ENCODE data around the gene PAX4. TPM values are rescaled to one million over a fixed set of nuclear protein-coding genes. Genes with fewer than 3 reads are reported as not detected.

PAX4 gene
- not detected for total RNA-seq

GRCh38 chr7:127618042-127618441 lies at the start of gene PAX4:
PAX4 (minus strand) TSS chr7:127618142; CDS start chr7:127615928, 2,214 bp downstream.
- in situ Hi-C loops (cut with MboI; ENCODE audit: low sequenced_read_pairs in 4 of 4) (no loop called here), intact Hi-C loops (cut with DNase I; ENCODE audit: low total_unique reads) (no loop called here)
- no peak for DNase-seq
- no peaks in the 10 kb centered on the region for H3K9me3 ChIP-seq
- no peak for TF ChIP-seq POLR2A (IDR thresholded peaks at IDR 0.05)
- no peak for TF ChIP-seq CTCF (IDR thresholded peaks at IDR 0.05 in 4 of 5, conservative IDR thresholded peaks at IDR 0.05 in 1 of 5)
- no peak for ATAC-seq
- H3K27ac ChIP-seq: no peak within 1 kb of the TSS
- no peaks in the 10 kb centered on the region for H3K36me3 ChIP-seq
- peaks cover 6 to 22% (median 7%) of the 10 kb centered on the region in 3 donors for H3K27me3 ChIP-seq
- H3K4me3 ChIP-seq: no peak within 1 kb of the TSS
- no peaks in the 10 kb centered on the region for H3K4me1 ChIP-seq

- Histone ChIP-seq H3K9me3 (no peaks in the 10 kb centered on the region), H3K27me3 (no peaks in the 10 kb centered on the region), H3K4me1 (no peaks in the 10 kb centered on the region), H3K36me3 (no peaks in the 10 kb centered on the region), H3K4me3 (no peak overlapping the region), H3K27ac (no peak overlapping the region)
- in situ Hi-C loops (cut with MboI; ENCODE audit: low sequenced_read_pairs in 4 of 4): loop anchor here in 1 of 4 donors (25.0 kb wide), 1 partner anchor 280 kb away; the partner anchor contains the start of gene ZNF800
- ATAC-seq (no peak), DNase-seq (no peak)
- TF ChIP-seq POLR2A (IDR thresholded peaks at IDR 0.05): no peak
- no peak for TF ChIP-seq CTCF (IDR thresholded peaks at IDR 0.05 in 4 of 5, conservative IDR thresholded peaks at IDR 0.05 in 1 of 5)
- intact Hi-C loops (cut with DNase I; ENCODE audit: low total_unique reads): no loop called here
Observed at GRCh38 chr7:127667017-127667670, 49.2 kb upstream of the PAX4 start.

- no peak overlapping the region for H3K4me3 ChIP-seq
- intact Hi-C loops (cut with DNase I; ENCODE audit: low total_unique reads): no loop called here
- H3K27ac ChIP-seq: no peak overlapping the region
- no peaks in the 10 kb centered on the region for H3K9me3 ChIP-seq
- H3K4me1 ChIP-seq: no peaks in the 10 kb centered on the region
- ATAC-seq (no peak), DNase-seq (no peak)
- no peaks in the 10 kb centered on the region for H3K27me3 ChIP-seq
- no peak for TF ChIP-seq POLR2A (IDR thresholded peaks at IDR 0.05)
- TF ChIP-seq CTCF (IDR thresholded peaks at IDR 0.05 in 4 of 5, conservative IDR thresholded peaks at IDR 0.05 in 1 of 5): no peak
- H3K36me3 ChIP-seq: no peaks in the 10 kb centered on the region
- in situ Hi-C loops (cut with MboI; ENCODE audit: low sequenced_read_pairs in 4 of 4): loop anchor here in 1 of 4 donors (25.0 kb wide), 1 partner anchor 279 kb away; the partner anchor contains the start of gene ZNF800
Observed at GRCh38 chr7:127666602-127667001, 48.7 kb upstream of the PAX4 start.

GRCh38 chr7:127665922-127666321 lies 48.0 kb upstream of the PAX4 start:
- Histone ChIP-seq H3K9me3 (no peaks in the 10 kb centered on the region), H3K27me3 (no peaks in the 10 kb centered on the region), H3K4me3 (no peak overlapping the region), H3K4me1 (no peaks in the 10 kb centered on the region), H3K27ac (no peak overlapping the region), H3K36me3 (no peaks in the 10 kb centered on the region)
- TF ChIP-seq POLR2A (IDR thresholded peaks at IDR 0.05): no peak
- TF ChIP-seq CTCF (IDR thresholded peaks at IDR 0.05 in 4 of 5, conservative IDR thresholded peaks at IDR 0.05 in 1 of 5): no peak
- intact Hi-C loops (cut with DNase I; ENCODE audit: low total_unique reads): no loop called here
- in situ Hi-C loops (cut with MboI; ENCODE audit: low sequenced_read_pairs in 4 of 4): loop anchor here in 1 of 4 donors (25.0 kb wide), 1 partner anchor 279 kb away; the partner anchor contains the start of gene ZNF800
- no peak for DNase-seq
- no peak for ATAC-seq

Measured in gastrocnemius medialis (tissue), 4 donors.